ENCODE results near the gene DPF3. TPM values are rescaled to one million over a fixed set of nuclear protein-coding genes. Genes with fewer than 3 reads are reported as not detected.

Gene DPF3
- total RNA-seq, 4 donors from 2014 or later, result 0.19 to 3.8 (median 0.58) TPM

- DNase-seq (ENCODE audit: low spot score), result no peak
- ATAC-seq (ENCODE audit: low FRiP score), result no peak
- TF ChIP-seq CTCF (IDR thresholded peaks at IDR 0.05), result no peak
Observed at GRCh38 chr14:72830786-72831594, 62.9 kb downstream of the DPF3 start.

- DNase-seq (ENCODE audit: low spot score) (no peak), ATAC-seq (ENCODE audit: low FRiP score) (no peak)
- TF ChIP-seq CTCF (IDR thresholded peaks at IDR 0.05), result no peak
Observed at GRCh38 chr14:72830356-72830755, 63.5 kb downstream of the DPF3 start.

- no peak for ATAC-seq (ENCODE audit: low FRiP score)
- DNase-seq (ENCODE audit: low spot score), result no peak
- TF ChIP-seq CTCF (IDR thresholded peaks at IDR 0.05), result no peak
Observed at GRCh38 chr14:72828604-72829003, 65.3 kb downstream of the DPF3 start.

- DNase-seq (ENCODE audit: low spot score) (no peak), ATAC-seq (ENCODE audit: low FRiP score) (no peak)
- TF ChIP-seq CTCF (IDR thresholded peaks at IDR 0.05), result no peak
Observed at GRCh38 chr14:72826039-72826438, 67.9 kb downstream of the DPF3 start.

- TF ChIP-seq CTCF (IDR thresholded peaks at IDR 0.05), result no peak
- no peak for ATAC-seq (ENCODE audit: low FRiP score)
- DNase-seq (ENCODE audit: low spot score), result no peak
Observed at GRCh38 chr14:72825486-72825885, 68.4 kb downstream of the DPF3 start.

GRCh38 chr14:72824051-72824450 lies 69.8 kb downstream of the DPF3 start:
- no peak for ATAC-seq (ENCODE audit: low FRiP score)
- TF ChIP-seq CTCF (IDR thresholded peaks at IDR 0.05), result no peak
- no peak for DNase-seq (ENCODE audit: low spot score)

- no peak for ATAC-seq (ENCODE audit: low FRiP score)
- no peak for TF ChIP-seq CTCF (IDR thresholded peaks at IDR 0.05)
- no peak for DNase-seq (ENCODE audit: low spot score)
Observed at GRCh38 chr14:72822946-72823611, 70.8 kb downstream of the DPF3 start.
